Measurements from ENCODE around the gene KAZALD1.

DNA sequence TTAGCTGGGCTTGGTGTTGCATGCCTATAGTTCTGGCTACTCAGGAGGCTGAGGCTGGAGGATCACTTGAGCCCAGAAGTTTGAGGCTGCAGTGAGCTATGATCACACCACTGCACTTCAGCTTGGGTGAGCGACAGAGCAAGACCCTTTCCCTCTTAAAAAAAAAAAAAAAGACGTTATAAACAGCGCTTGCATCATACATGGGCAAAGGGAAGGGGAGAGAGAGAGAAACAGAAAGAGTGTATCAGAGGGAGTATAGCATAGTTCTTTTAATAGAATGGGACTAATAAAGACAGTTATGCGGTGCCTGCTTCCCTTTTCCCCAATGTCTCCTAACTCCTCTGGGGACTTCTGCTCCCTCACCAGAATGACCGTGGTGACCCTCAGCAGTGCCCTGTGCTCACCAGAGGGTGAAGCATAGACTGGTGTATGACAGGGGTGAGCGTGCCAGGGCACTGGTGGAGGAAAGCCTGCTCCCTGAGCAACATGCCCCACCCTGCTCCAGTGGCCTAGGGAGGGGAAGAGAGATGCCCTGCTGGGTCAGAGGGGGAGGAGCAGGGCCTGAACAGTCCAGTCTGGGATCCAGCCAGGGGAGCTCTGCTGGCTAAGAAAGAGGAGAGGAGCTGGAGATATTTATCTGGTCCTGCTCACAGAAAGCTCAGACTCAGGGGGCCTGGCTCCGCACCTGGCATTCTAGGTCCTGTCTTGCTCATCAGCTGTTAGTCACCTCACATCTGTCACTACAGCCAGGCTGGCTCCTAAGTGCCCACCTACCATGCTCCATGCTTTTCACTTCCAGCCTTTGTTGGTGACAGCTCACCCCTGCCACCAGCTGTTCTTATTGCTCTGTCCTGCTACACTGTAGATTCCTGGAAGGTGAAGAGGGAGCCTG lies 33.1 kb upstream of the KAZALD1 start:
- TF ChIP-seq, protein P1, sequence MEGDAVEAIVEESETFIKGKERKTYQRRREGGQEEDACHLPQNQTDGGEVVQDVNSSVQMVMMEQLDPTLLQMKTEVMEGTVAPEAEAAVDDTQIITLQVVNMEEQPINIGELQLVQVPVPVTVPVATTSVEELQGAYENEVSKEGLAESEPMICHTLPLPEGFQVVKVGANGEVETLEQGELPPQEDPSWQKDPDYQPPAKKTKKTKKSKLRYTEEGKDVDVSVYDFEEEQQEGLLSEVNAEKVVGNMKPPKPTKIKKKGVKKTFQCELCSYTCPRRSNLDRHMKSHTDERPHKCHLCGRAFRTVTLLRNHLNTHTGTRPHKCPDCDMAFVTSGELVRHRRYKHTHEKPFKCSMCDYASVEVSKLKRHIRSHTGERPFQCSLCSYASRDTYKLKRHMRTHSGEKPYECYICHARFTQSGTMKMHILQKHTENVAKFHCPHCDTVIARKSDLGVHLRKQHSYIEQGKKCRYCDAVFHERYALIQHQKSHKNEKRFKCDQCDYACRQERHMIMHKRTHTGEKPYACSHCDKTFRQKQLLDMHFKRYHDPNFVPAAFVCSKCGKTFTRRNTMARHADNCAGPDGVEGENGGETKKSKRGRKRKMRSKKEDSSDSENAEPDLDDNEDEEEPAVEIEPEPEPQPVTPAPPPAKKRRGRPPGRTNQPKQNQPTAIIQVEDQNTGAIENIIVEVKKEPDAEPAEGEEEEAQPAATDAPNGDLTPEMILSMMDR (IDR thresholded peaks at IDR 0.05) = no peak
- no peak for TF ChIP-seq POLR2A (IDR thresholded peaks at IDR 0.05)
